ENCODE results near the gene RBMS1. TPM values are rescaled to one million over a fixed set of nuclear protein-coding genes. Genes with fewer than 3 reads are reported as not detected.

RBMS1 gene
- polyA plus RNA-seq, 1 donor from 2014 or later: 8.4 TPM

DNA sequence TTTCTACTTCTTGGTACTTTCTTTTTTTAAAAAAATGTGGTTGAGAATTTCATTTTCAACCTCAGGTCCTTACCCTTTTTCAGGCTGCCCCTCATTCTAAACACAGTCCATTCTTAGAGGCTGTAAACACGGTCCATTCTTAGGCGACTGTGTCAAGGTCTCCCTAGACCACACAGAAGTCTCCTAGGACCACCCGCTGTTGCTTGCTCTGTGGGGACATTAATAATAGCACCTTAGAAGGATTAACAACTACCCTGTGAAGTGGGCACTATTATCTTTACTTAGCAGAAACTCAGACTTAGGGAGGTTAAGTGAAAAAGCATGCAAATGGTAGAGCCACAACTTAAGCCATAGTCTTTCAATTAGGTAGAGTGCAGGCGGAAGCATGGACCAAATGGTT lies 91.7 kb downstream of the RBMS1 start:
- H3K27me3 ChIP-seq (ENCODE audit: insufficient read depth, low read depth, low read length): peaks cover 100% of the 10 kb centered on the region

DNA sequence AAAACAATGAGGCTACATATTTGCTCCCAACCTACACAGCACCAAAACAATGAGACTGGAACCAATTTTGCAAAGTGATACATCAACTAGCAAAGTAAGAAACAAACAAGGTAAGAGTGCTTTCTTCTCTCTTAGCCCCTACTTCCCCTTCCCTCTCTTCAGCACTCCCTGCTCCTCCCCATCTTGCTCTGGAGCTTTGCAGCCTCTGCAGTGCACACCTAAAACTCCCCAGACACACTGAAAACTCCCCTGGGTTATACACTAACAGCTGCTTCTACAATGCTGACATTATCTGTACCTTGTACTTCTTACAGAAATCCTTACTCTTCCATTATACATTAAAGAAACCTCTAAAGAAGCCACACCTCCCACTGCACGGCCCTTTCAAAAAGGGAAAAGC lies 93.7 kb downstream of the RBMS1 start:
- Histone ChIP-seq H3K9ac (ENCODE audit: low read length) (no peak overlapping the region), H3K27me3 (ENCODE audit: insufficient read depth, low read depth, low read length) (peaks cover 83% of the 10 kb centered on the region), H3K4me3 (ENCODE audit: low read length) (no peak overlapping the region), H3F3A (ENCODE audit: insufficient read depth, low read length, poor library complexity, severe bottlenecking) (no peaks in the 10 kb centered on the region), H3K79me2 (replicated peaks; ENCODE audit: insufficient read depth, low read length) (no peaks in the 10 kb centered on the region), H3K27ac (ENCODE audit: low read length) (no peak overlapping the region), H3K36me3 (ENCODE audit: insufficient read depth, low read length) (no peaks in the 10 kb centered on the region), H3K9me3 (ENCODE audit: low read length) (no peaks in the 10 kb centered on the region), H3K4me2 (ENCODE audit: low read length) (no peak overlapping the region), H3K9me2 (ENCODE audit: insufficient read depth, low read length) (no peaks in the 10 kb centered on the region), H4K20me1 (ENCODE audit: insufficient read depth) (no peaks in the 10 kb centered on the region), H2AFZ (ENCODE audit: low read depth, low read length) (no peak overlapping the region)
- TF ChIP-seq SMC3 (conservative IDR thresholded peaks at IDR 0.05; ENCODE audit: poor library complexity) (no peak), TAF1 (IDR thresholded peaks at IDR 0.05; ENCODE audit: low read depth) (no peak), EZH2 (IDR thresholded peaks at IDR 0.05; ENCODE audit: borderline replicate concordance, insufficient read depth, low read length, poor library complexity, severe bottlenecking) (no peak), POLR2AphosphoS5 (IDR thresholded peaks at IDR 0.05) (no peak), EP300 (conservative IDR thresholded peaks at IDR 0.05; ENCODE audit: poor library complexity, severe bottlenecking) (no peak), RAD21 (conservative IDR thresholded peaks at IDR 0.05) (no peak), MXI1 (conservative IDR thresholded peaks at IDR 0.05; ENCODE audit: poor library complexity, severe bottlenecking) (no peak)
- TF ChIP-seq, protein P1, sequence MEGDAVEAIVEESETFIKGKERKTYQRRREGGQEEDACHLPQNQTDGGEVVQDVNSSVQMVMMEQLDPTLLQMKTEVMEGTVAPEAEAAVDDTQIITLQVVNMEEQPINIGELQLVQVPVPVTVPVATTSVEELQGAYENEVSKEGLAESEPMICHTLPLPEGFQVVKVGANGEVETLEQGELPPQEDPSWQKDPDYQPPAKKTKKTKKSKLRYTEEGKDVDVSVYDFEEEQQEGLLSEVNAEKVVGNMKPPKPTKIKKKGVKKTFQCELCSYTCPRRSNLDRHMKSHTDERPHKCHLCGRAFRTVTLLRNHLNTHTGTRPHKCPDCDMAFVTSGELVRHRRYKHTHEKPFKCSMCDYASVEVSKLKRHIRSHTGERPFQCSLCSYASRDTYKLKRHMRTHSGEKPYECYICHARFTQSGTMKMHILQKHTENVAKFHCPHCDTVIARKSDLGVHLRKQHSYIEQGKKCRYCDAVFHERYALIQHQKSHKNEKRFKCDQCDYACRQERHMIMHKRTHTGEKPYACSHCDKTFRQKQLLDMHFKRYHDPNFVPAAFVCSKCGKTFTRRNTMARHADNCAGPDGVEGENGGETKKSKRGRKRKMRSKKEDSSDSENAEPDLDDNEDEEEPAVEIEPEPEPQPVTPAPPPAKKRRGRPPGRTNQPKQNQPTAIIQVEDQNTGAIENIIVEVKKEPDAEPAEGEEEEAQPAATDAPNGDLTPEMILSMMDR (IDR thresholded peaks at IDR 0.05; ENCODE audit: poor library complexity, severe bottlenecking): no peak
- TF ChIP-seq, protein P2, sequence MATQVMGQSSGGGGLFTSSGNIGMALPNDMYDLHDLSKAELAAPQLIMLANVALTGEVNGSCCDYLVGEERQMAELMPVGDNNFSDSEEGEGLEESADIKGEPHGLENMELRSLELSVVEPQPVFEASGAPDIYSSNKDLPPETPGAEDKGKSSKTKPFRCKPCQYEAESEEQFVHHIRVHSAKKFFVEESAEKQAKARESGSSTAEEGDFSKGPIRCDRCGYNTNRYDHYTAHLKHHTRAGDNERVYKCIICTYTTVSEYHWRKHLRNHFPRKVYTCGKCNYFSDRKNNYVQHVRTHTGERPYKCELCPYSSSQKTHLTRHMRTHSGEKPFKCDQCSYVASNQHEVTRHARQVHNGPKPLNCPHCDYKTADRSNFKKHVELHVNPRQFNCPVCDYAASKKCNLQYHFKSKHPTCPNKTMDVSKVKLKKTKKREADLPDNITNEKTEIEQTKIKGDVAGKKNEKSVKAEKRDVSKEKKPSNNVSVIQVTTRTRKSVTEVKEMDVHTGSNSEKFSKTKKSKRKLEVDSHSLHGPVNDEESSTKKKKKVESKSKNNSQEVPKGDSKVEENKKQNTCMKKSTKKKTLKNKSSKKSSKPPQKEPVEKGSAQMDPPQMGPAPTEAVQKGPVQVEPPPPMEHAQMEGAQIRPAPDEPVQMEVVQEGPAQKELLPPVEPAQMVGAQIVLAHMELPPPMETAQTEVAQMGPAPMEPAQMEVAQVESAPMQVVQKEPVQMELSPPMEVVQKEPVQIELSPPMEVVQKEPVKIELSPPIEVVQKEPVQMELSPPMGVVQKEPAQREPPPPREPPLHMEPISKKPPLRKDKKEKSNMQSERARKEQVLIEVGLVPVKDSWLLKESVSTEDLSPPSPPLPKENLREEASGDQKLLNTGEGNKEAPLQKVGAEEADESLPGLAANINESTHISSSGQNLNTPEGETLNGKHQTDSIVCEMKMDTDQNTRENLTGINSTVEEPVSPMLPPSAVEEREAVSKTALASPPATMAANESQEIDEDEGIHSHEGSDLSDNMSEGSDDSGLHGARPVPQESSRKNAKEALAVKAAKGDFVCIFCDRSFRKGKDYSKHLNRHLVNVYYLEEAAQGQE (IDR thresholded peaks at IDR 0.05; ENCODE audit: borderline replicate concordance): no peak

More for the DNA sequence above, 91.7 kb downstream of the RBMS1 start:
- H4K20me1 ChIP-seq (ENCODE audit: insufficient read depth): no peaks in the 10 kb centered on the region
- TF ChIP-seq MXI1 (conservative IDR thresholded peaks at IDR 0.05; ENCODE audit: poor library complexity, severe bottlenecking) (no peak), TAF1 (IDR thresholded peaks at IDR 0.05; ENCODE audit: low read depth) (no peak), EZH2 (IDR thresholded peaks at IDR 0.05; ENCODE audit: borderline replicate concordance, insufficient read depth, low read length, poor library complexity, severe bottlenecking) (no peak), RAD21 (conservative IDR thresholded peaks at IDR 0.05) (no peak), SMC3 (conservative IDR thresholded peaks at IDR 0.05; ENCODE audit: poor library complexity) (no peak), POLR2AphosphoS5 (IDR thresholded peaks at IDR 0.05) (no peak), EP300 (conservative IDR thresholded peaks at IDR 0.05; ENCODE audit: poor library complexity, severe bottlenecking) (no peak)
- TF ChIP-seq, protein P2 (IDR thresholded peaks at IDR 0.05; ENCODE audit: borderline replicate concordance): no peak
- TF ChIP-seq, protein P1 (IDR thresholded peaks at IDR 0.05; ENCODE audit: poor library complexity, severe bottlenecking): no peak
- H3K36me3 ChIP-seq (ENCODE audit: insufficient read depth, low read length): no peaks in the 10 kb centered on the region
- H3K79me2 ChIP-seq (replicated peaks; ENCODE audit: insufficient read depth, low read length): no peaks in the 10 kb centered on the region
- H2AFZ ChIP-seq (ENCODE audit: low read depth, low read length): no peak overlapping the region
- H3K9me2 ChIP-seq (ENCODE audit: insufficient read depth, low read length): no peaks in the 10 kb centered on the region
- no peaks in the 10 kb centered on the region for H3K9me3 ChIP-seq (ENCODE audit: low read length)
- no peak overlapping the region for H3K4me2 ChIP-seq (ENCODE audit: low read length)
- no peak overlapping the region for H3K4me3 ChIP-seq (ENCODE audit: low read length)
- no peak overlapping the region for H3K9ac ChIP-seq (ENCODE audit: low read length)
- H3K27ac ChIP-seq (ENCODE audit: low read length): no peak overlapping the region
- H3F3A ChIP-seq (ENCODE audit: insufficient read depth, low read length, poor library complexity, severe bottlenecking): no peaks in the 10 kb centered on the region

All from neural cell (in vitro differentiated cells).